Measurements from ENCODE around the gene ASTN2. TPM values are rescaled to one million over a fixed set of nuclear protein-coding genes. Genes with fewer than 3 reads are reported as not detected.

Gene ASTN2
- total and polyA plus RNA-seq, 10 donors: 0.87 to 6.1 (median 3.7) TPM

DNA sequence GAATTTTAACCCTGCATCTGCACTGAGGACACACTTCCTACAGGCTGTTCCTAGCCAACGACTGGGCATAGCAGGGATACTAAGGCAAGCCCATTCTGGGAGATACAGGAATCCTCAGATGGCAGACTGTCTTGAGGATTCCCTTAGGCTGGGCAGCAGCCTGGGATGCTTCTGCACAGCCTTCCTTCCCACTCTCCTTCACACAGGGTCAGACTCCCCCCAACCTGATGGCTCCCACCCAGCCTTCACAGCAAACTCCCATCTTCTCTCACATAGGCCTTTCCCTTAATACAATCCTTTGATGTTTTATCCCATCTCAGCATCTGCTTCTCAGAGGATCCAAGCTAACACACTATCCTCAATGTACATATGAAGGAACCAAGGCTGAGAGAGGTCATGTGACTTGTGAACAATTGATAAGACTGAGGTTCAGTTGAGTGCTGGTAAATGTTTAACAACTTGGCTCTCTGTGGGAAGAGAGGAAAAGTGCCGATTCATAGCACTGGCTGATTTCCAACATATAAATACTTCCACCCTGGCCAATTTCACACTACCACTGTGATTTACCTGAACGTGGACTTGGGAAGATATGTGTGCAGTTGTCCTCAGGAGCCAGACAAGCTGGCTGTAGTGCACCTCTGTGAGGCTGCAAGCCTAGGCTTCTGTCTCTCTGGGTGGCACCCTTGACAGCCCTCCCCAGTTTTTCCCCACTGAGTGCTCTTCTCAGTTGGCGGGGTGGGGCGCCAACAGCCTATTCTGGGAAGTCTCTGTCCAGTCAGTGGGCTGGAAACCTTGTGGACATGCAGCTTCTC, 848.0 kb downstream of the ASTN2 start:
- TF ChIP-seq, protein P1, sequence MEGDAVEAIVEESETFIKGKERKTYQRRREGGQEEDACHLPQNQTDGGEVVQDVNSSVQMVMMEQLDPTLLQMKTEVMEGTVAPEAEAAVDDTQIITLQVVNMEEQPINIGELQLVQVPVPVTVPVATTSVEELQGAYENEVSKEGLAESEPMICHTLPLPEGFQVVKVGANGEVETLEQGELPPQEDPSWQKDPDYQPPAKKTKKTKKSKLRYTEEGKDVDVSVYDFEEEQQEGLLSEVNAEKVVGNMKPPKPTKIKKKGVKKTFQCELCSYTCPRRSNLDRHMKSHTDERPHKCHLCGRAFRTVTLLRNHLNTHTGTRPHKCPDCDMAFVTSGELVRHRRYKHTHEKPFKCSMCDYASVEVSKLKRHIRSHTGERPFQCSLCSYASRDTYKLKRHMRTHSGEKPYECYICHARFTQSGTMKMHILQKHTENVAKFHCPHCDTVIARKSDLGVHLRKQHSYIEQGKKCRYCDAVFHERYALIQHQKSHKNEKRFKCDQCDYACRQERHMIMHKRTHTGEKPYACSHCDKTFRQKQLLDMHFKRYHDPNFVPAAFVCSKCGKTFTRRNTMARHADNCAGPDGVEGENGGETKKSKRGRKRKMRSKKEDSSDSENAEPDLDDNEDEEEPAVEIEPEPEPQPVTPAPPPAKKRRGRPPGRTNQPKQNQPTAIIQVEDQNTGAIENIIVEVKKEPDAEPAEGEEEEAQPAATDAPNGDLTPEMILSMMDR (IDR thresholded peaks at IDR 0.05 in 8 of 11, conservative IDR thresholded peaks at IDR 0.05 in 3 of 11): no peak
- TF ChIP-seq POLR2AphosphoS5 (IDR thresholded peaks at IDR 0.05): no peak
- no peak for TF ChIP-seq POLR2A (IDR thresholded peaks at IDR 0.05)
- no peak for DNase-seq
- Histone ChIP-seq H3K4me3 (no peak overlapping the region), H3K27me3 (replicated peaks in 1 of 7) (no peaks in the 10 kb centered on the region), H3K4me1 (no peaks in the 10 kb centered on the region), H3K27ac (no peak overlapping the region), H3K36me3 (no peaks in the 10 kb centered on the region), H3K9me3 (no peaks in the 10 kb centered on the region)
- intact Hi-C loops (cut with DNase I; ENCODE audit: low total_unique reads): no loop called here
- 61 to 79% (median 65%) methylated on average over 5 of the region's 5 CpGs for WGBS, 5 donors

DNA sequence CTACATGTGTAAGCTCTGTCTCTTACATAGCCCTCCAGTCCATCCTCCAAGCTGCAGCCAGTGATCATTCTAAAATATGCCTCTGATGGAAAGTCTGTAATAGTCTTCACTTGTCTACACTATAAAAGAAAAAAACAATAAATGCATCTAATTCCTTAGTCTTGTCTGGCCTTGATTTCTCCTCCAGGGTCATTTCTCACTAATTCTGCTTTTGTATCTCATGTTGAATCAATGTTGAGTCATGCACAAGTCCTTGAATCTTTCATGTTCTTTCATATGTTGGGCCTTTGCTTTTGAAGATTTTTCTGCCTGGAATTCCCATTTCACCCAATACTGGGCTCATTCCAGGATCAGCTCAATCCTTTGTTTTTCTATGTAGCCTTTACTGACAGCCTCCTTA, 848.9 kb downstream of the ASTN2 start:
- no peak overlapping the region for H3K27ac ChIP-seq
- H3K4me3 ChIP-seq: no peak overlapping the region
- H3K9me3 ChIP-seq: no peaks in the 10 kb centered on the region
- H3K4me1 ChIP-seq: no peaks in the 10 kb centered on the region
- no peaks in the 10 kb centered on the region for H3K36me3 ChIP-seq
- no peaks in the 10 kb centered on the region for H3K27me3 ChIP-seq (replicated peaks in 1 of 7)
- TF ChIP-seq POLR2A (IDR thresholded peaks at IDR 0.05): no peak
- TF ChIP-seq, protein P1 (IDR thresholded peaks at IDR 0.05 in 8 of 11, conservative IDR thresholded peaks at IDR 0.05 in 3 of 11): no peak
- no peak for TF ChIP-seq POLR2AphosphoS5 (IDR thresholded peaks at IDR 0.05)
- DNase-seq: no peak
- intact Hi-C loops (cut with DNase I; ENCODE audit: low total_unique reads): no loop called here

DNA sequence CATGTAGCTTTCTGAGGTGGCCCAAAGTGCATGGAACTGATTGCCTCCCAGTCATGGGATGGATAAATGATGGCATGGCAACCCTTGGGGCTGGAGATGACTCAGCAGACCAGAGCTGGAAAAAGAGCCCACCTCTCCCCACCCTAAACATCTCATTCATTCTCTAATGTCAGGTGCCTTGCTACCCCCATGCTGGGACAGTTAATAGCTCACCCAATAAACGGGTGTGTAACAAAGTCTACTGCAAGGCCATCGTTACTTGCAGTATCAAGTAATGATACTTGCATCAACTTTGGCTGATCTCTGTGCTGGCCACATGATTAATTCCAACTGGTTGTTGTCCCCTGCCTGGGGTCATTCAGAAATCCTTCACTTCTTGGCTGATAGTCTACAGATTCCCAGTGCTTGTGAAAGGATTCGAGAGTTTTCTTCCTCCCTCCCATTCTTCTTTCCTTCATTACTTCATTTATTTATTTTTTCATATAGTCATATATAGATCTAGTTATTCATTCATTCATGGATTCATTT, 850.5 kb downstream of the ASTN2 start:
- H3K36me3 ChIP-seq: no peaks in the 10 kb centered on the region
- H3K4me3 ChIP-seq: no peak overlapping the region
- intact Hi-C loops (cut with DNase I; ENCODE audit: low total_unique reads): no loop called here
- no peak overlapping the region for H3K27ac ChIP-seq
- no peaks in the 10 kb centered on the region for H3K9me3 ChIP-seq
- DNase-seq: no peak
- TF ChIP-seq POLR2AphosphoS5 (IDR thresholded peaks at IDR 0.05) (no peak), POLR2A (IDR thresholded peaks at IDR 0.05) (no peak)
- TF ChIP-seq, protein P1 (IDR thresholded peaks at IDR 0.05 in 8 of 11, conservative IDR thresholded peaks at IDR 0.05 in 3 of 11): no peak
- no peaks in the 10 kb centered on the region for H3K4me1 ChIP-seq
- WGBS, 5 donors: 71 to 94% (median 87%) methylated on average over 3 of the region's 3 CpGs
- no peaks in the 10 kb centered on the region for H3K27me3 ChIP-seq (replicated peaks in 1 of 7)

DNA sequence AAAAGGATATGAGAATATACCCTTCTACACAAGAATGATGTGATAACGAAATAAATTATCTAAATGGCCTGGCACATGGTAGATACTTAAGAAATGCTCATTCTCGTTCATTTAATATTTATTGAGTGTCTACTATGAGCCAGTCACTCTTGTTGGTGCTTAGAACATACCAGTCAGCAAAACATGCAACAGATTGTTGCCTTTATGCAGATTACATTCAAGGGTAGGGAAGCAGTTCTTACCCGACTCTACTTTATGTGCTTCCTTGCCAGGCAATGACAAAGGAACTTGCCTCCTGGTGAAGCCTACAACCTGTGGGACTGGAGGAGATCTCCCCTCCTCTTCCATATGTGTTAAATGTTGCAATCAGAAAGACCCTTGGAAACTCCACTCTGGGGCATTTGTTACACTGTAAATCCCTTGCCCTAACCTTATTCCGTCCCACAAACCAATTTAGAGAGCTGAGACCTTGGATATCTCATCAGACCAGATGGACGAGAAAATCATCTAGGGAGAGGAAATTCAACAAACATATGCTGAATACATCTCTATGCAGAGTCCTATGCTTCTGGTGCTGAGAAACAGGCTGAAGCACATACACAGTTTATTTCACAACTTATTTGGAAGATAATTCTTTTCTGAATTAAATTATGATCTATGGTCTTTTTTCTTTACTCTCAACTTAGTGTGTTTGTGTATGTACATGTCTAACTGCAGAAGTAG, 855.9 kb downstream of the ASTN2 start:
- Histone ChIP-seq H3K9me3 (no peaks in the 10 kb centered on the region), H3K36me3 (no peaks in the 10 kb centered on the region), H3K27me3 (replicated peaks in 1 of 7) (no peaks in the 10 kb centered on the region), H3K27ac (no peak overlapping the region), H3K4me3 (no peak overlapping the region), H3K4me1 (no peaks in the 10 kb centered on the region)
- DNase-seq: no peak
- TF ChIP-seq POLR2A (IDR thresholded peaks at IDR 0.05): no peak
- TF ChIP-seq, protein P1 (IDR thresholded peaks at IDR 0.05 in 8 of 11, conservative IDR thresholded peaks at IDR 0.05 in 3 of 11): no peak
- TF ChIP-seq POLR2AphosphoS5 (IDR thresholded peaks at IDR 0.05): no peak
- intact Hi-C loops (cut with DNase I; ENCODE audit: low total_unique reads): no loop called here
- 81 to 90% (median 84%) methylated on average over 5 of the region's 5 CpGs for WGBS, 5 donors

Measured in spleen (tissue), 11 donors.